Stimulated activated CD8-positive, alpha-beta memory T cell treated with anti-CD3 and anti-CD28 coated beads, Interleukin-2, amount 100 ng/mL, for 1 hour (primary cell): Measurements from ENCODE around the gene PTBP1.
"Not testable (repeated sequence)": the region's sequence is repeated elsewhere in the genome, so short reads cannot be mapped to it uniquely, and the experiment has no call there.

Experiments
- DNase-seq, 2 donors: peaks; one replicate each; pipeline ENCODE4 v3.0.0-alpha.2; 2020; ENCODE audit warnings: low read depth in 2 of 2

PTBP1 gene

DNA sequence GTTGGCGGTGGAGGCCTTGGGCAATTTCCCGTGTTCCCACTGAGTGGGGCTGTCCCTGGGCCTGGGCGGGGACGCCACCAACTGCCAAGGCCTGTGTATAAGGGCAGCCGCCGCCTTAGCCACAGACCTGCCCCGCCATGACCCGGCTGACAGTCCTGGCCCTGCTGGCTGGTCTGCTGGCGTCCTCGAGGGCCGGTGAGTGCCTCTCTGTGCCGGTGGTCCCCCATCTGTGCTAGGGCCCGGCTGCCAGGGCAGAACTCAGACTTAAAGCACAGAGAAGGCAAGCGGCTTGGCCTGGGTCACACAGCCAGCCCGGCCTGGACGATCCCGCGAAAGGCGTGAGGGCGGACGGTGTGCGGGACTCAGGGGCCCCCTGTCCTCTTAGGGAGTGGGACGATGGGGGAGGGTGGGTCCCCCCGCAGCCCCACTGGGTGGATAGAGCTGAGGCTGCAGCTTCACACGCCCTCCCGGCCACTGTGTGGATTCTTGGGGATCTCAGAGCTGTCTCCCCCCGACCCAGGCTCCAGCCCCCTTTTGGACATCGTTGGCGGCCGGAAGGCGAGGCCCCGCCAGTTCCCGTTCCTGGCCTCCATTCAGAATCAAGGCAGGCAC is 30.6 kb downstream of the PTBP1 start, which contains the start of gene AZU1:
AZU1 (plus strand) TSS at position 128 of the 612 bp plus-strand sequence; CDS start at position 138, 10 bp downstream.
- DNase-seq: no peak

GRCh38 chr19:829129-829758 is 32.0 kb downstream of the PTBP1 start:
- no peak for DNase-seq

GRCh38 chr19:831407-832369 is 34.4 kb downstream of the PTBP1 start:
- no peak for DNase-seq

DNA sequence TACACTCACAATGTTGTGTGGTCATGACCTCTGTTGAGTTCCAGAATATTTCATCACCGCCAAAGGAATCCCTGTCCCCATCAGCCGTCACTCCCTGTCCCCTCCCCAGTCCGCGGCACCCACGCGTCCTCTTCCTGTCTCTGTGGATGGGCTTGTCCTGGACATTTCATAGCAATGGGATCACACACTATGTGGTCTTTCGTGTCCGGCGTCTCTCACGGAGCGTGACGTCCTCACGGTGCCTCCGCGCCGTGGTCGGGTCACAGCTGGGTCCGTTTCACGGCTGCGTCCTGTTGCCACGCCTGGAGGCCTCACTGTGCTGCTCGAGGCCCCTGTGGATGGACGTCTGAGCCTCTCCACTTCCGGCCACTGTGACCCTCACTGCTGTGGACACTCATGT is 37.0 kb downstream of the PTBP1 start:
- no peak for DNase-seq

GRCh38 chr19:835210-835810 is 38.1 kb downstream of the PTBP1 start:
- no peak for DNase-seq

GRCh38 chr19:840519-841206 is 43.4 kb downstream of the PTBP1 start, which contains the start of gene PRTN3:
Gene PRTN3, plus strand, starts transcription at chr19:840999. Its CDS starts 10 bp downstream, at chr19:841009.
- DNase-seq: no peak

DNA sequence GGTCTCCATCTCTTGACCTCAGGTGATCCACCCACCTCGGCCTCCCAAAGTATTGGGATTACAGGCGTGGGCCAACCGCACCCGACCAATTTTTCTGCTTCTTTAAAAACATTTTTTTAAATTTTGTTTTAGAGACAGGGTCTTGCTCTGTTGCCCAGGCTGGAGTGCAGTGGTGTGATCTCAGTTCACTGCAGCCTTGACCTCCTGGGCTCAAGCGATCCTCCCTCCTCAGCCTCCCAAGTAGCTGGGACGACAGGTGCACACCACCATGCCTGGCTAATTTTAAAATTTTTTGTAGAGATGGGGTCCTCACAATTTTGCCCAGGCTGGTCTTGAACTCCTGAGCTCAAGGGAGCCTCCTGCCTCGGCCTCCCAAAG is 45.5 kb downstream of the PTBP1 start:
- not testable (repeated sequence) for DNase-seq

DNA sequence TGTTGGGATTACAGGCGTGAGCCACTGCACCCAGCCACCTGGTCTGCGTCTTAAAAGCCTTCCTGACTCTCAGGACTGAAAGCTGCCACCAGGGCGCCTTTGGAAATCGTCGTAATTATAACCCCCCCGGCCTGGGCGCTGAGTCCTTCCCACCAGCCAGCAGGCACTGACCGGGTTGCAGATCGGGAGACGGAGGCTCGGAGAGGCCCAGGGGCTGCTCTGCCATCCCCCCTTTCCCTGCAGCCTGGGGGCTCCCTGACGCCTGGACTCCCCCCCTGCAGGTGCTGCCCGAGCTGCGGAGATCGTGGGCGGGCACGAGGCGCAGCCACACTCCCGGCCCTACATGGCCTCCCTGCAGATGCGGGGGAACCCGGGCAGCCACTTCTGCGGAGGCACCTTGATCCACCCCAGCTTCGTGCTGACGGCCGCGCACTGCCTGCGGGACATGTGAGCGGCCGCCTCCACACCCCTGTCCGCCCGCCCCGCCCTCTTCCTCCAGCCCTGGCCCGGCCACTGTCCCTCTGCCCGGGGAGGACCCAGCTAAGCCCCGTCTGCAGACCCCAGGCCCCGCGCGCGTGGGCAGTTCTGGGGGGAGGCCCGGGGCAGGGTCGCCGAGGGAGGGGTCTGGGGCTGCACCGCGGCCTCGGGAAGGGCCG is 46.1 kb downstream of the PTBP1 start:
- DNase-seq: no peak

GRCh38 chr19:843836-844545 is 46.7 kb downstream of the PTBP1 start:
- DNase-seq: no peak

GRCh38 chr19:844546-844971 is 47.3 kb downstream of the PTBP1 start:
- DNase-seq: no peak

GRCh38 chr19:845707-846521 is 48.7 kb downstream of the PTBP1 start:
- DNase-seq: no peak

GRCh38 chr19:848386-848921 is 51.2 kb downstream of the PTBP1 start:
- DNase-seq: no peak

- DNase-seq: not testable (repeated sequence)
Measured at GRCh38 chr19:849195-849594, 51.9 kb downstream of the PTBP1 start.

GRCh38 chr19:850221-850978 is 53.1 kb downstream of the PTBP1 start:
- no peak for DNase-seq

GRCh38 chr19:850979-851335 is 53.7 kb downstream of the PTBP1 start:
- no peak for DNase-seq

GRCh38 chr19:852136-853013 is 55.1 kb downstream of the PTBP1 start, which contains the start of gene ELANE:
Gene ELANE, plus strand, starts transcription at chr19:852303. Its CDS starts 26 bp downstream, at chr19:852329.
- DNase-seq: no peak

- DNase-seq: no peak
Measured at GRCh38 chr19:853014-853585, 55.8 kb downstream of the PTBP1 start.
